PC-9 (cell line): ENCODE measurements around the gene ATP2B1.

Experiments
- EZH2 ChIP-seq: fragments of 200-600 bp; sonication (generic); IDR thresholded peaks from 2 replicates; pipeline ENCODE4 v1.8.0; 2017; ENCODE audit warnings: antibody characterized with exemption, low read depth
- TF ChIP-seq, protein P1 (sequence below): fragments of 200-600 bp; sonication (generic); conservative IDR thresholded peaks from 2 replicates; pipeline ENCODE4 v1.6.1; 2017; ENCODE audit warnings: mixed run types, antibody characterized with exemption, mild to moderate bottlenecking, moderate library complexity

DNA sequence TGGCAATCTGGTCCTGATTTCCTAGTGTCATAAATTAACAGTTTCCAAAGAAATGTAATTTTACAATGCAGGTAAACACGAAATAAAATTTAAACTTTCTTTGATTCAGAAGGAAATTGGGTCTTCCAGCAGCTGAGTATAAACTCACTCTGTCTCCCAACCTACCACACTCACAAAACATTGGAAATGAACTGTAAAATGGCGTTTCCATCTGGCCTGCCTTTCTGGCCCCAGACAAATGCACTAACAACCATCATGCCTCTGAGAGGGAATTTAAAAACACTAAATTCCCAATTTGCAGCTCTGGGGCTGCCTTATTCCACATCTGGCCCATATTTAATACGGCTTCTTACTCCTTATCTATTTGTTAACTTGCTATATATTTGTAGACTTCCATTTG, 19.3 kb downstream of the ATP2B1 start:
- TF ChIP-seq, protein P1, sequence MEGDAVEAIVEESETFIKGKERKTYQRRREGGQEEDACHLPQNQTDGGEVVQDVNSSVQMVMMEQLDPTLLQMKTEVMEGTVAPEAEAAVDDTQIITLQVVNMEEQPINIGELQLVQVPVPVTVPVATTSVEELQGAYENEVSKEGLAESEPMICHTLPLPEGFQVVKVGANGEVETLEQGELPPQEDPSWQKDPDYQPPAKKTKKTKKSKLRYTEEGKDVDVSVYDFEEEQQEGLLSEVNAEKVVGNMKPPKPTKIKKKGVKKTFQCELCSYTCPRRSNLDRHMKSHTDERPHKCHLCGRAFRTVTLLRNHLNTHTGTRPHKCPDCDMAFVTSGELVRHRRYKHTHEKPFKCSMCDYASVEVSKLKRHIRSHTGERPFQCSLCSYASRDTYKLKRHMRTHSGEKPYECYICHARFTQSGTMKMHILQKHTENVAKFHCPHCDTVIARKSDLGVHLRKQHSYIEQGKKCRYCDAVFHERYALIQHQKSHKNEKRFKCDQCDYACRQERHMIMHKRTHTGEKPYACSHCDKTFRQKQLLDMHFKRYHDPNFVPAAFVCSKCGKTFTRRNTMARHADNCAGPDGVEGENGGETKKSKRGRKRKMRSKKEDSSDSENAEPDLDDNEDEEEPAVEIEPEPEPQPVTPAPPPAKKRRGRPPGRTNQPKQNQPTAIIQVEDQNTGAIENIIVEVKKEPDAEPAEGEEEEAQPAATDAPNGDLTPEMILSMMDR: no peak
- no peak for TF ChIP-seq EZH2
